Memory B cell (primary cell): ENCODE data around the gene FAM171A2.

Experiments
- ATAC-seq: fragments of 150-1000 bp; cut with Tn5 transposase; 2 replicates; pipeline ENCODE4 v1.10.0; 2021; ENCODE audit warnings: low read depth, mild to moderate bottlenecking, moderate library complexity
- DNase-seq, 2 donors: peaks; one replicate each; pipeline ENCODE4 v3.0.0; 2022; ENCODE audit warnings: low spot score in 2 of 2
- H3K27ac Mint-ChIP-seq: one replicate; pipeline ENCODE4 v1.8.0; 2022; ENCODE audit warnings: mild to moderate bottlenecking, moderate library complexity, mixed read lengths
- H3K27me3 Mint-ChIP-seq: one replicate; pipeline ENCODE4 v1.8.0; 2022; ENCODE audit warnings: mixed read lengths
- H3K36me3 Mint-ChIP-seq: one replicate; pipeline ENCODE4 v1.8.0; 2022; ENCODE audit warnings: mild to moderate bottlenecking, mixed read lengths
- H3K4me1 Mint-ChIP-seq: one replicate; pipeline ENCODE4 v1.8.0; 2022; ENCODE audit warnings: mixed read lengths
- H3K4me3 Mint-ChIP-seq: one replicate; pipeline ENCODE4 v1.8.0; 2022; ENCODE audit warnings: mild to moderate bottlenecking, moderate library complexity, mixed read lengths
- H3K9me3 Mint-ChIP-seq: one replicate; pipeline ENCODE4 v1.8.0; 2022; ENCODE audit warnings: mixed read lengths

FAM171A2 gene

GRCh38 chr17:44321246-44322120 is 42.2 kb downstream of the FAM171A2 start:
- Mint-ChIP-seq H3K9me3 (peaks cover 4% of the 10 kb centered on the region), H3K4me1 (peaks cover 14% of the 10 kb centered on the region), H3K27me3 (peaks cover 8% of the 10 kb centered on the region), H3K4me3 (no peak overlapping the region), H3K27ac (no peak overlapping the region), H3K36me3 (peaks cover 15% of the 10 kb centered on the region)
- ATAC-seq (no peak), DNase-seq (no peak)

DNA sequence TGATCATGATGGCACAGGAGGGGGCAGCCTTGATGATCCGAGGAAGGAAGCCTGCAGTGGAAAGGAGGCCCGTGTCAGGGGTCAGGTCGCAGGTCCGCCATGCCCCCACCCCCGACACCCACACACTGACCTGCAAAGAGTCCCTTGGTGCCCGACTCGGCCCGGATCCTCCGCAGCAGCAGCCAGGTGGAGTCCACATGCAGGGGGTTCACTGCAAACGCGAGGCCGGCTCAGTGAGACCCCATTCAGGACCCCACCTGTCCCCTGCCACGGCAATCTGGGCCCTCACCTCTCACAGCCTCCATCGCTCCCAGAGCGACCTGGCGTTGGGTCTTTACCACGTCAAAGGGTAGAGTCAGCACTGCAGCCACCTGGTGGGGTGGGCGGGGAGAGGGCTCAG is 43.6 kb downstream of the FAM171A2 start:
- Mint-ChIP-seq H3K9me3 (peaks cover 4% of the 10 kb centered on the region), H3K27ac (no peak overlapping the region), H3K4me1 (peaks cover 20% of the 10 kb centered on the region), H3K36me3 (peaks cover 15% of the 10 kb centered on the region), H3K4me3 (no peak overlapping the region), H3K27me3 (peaks cover 17% of the 10 kb centered on the region)
- ATAC-seq, result no peak
- no peak for DNase-seq

- Mint-ChIP-seq H3K9me3 (peaks cover 4% of the 10 kb centered on the region), H3K4me3 (no peak overlapping the region), H3K4me1 (peaks cover 12% of the 10 kb centered on the region), H3K27me3 (peaks cover 24% of the 10 kb centered on the region), H3K36me3 (peaks cover 17% of the 10 kb centered on the region), H3K27ac (no peak overlapping the region)
- ATAC-seq (no peak), DNase-seq (no peak)
Observed at GRCh38 chr17:44318077-44318892, 45.4 kb downstream of the FAM171A2 start.

DNA sequence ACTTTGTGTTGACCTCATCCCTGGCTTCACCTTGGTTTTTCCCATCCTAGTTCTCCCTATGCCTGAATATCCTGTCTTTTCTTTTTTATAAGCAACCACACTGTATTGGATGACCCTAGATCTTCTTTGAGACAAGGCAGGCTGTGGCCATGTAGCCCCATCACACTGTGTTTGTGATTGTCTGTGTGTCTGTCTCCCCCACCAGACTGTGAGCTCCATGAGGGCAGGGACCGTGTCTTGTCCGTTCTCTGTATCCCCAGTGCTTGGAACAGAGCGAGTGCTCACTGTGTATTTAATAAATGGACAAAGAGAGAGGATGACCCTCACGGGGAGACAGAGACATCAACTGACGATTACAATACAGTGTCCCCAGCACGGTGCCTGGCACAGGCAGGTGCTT is 46.1 kb downstream of the FAM171A2 start:
- Mint-ChIP-seq H3K9me3 (peaks cover 4% of the 10 kb centered on the region), H3K27me3 (peaks cover 26% of the 10 kb centered on the region), H3K4me3 (no peak overlapping the region), H3K4me1 (peaks cover 12% of the 10 kb centered on the region), H3K27ac (no peak overlapping the region), H3K36me3 (peaks cover 17% of the 10 kb centered on the region)
- no peak for ATAC-seq
- DNase-seq, result no peak

- peak overlapping the region; percentile 28 for H3K27ac Mint-ChIP-seq
Observed at GRCh38 chr17:44315760-44316731, 47.6 kb downstream of the FAM171A2 start.

DNA sequence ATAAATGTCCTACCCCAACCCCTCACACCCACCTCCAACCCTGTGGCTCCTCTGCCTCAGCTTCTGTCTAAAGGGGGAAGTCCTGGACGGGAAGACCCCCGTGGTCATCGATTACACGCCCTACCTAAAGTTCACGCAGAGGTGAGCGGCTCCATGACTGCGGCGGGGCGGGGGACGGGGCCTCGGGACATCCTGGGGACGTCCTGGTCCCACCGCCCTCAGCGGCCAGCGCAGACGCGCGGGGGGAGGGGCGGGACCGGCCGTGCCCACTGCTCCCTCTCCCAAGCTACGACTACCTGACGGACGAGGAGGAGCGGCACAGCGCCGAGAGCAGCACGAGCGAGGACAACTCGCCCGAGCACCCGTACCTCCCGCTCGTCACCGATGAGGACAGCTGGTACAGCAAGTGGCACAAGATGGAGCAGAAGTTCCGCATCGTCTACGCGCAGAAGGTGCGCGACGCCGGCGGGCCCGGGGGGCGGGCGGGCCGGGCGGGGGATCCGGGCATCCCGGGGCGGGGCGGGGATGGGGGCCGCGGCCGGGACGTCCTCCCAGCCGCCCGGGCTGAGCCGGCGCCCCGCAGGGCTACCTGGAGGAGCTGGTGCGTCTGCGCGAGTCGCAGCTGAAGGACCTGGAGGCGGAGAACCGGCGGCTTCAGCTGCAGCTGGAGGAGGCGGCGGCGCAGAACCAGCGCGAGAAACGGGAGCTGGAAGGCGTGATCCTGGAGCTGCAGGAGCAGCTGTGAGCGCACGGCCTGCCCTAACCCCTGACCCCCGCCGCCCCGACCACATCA is 48.6 kb downstream of the FAM171A2 start:
- peak overlapping the region; percentile 82 for H3K4me3 Mint-ChIP-seq
- no peak overlapping the region for H3K27ac Mint-ChIP-seq
- peaks cover 14% of the 10 kb centered on the region for H3K4me1 Mint-ChIP-seq
- DNase-seq (peak in 1 of 2 donors; percentile 46), ATAC-seq (peak; percentile 66)
- peaks cover 9% of the 10 kb centered on the region for H3K36me3 Mint-ChIP-seq
- peaks cover 4% of the 10 kb centered on the region for H3K9me3 Mint-ChIP-seq
- H3K27me3 Mint-ChIP-seq, result peaks cover 30% of the 10 kb centered on the region

More at GRCh38 chr17:44315760-44316731, 47.6 kb downstream of the FAM171A2 start:
- Mint-ChIP-seq H3K36me3 (peaks cover 11% of the 10 kb centered on the region), H3K9me3 (peaks cover 4% of the 10 kb centered on the region), H3K4me1 (peaks cover 10% of the 10 kb centered on the region), H3K27me3 (peaks cover 28% of the 10 kb centered on the region), H3K4me3 (peak overlapping the region; percentile 82)
- no peak for ATAC-seq
- no peak for DNase-seq

DNA sequence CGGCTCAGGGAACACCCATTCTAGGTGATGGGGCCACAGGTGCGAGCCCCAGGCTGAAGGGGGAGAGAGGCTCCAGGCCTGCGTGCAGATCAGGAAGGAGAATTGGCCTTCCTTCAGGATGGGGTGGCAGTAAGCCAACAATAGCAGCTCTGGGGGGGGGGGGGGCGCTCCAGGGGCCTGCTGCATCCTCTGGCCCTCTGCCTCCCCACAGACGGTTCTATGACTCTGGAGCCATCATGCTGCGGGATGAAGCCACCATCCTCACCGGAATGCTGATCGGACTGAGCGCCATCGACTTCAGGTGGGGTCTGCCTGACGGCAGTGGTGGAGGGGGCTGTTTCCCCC is 49.2 kb downstream of the FAM171A2 start:
- DNase-seq, result no peak
- Mint-ChIP-seq H3K36me3 (peaks cover 7% of the 10 kb centered on the region), H3K27me3 (peaks cover 34% of the 10 kb centered on the region), H3K4me1 (peaks cover 20% of the 10 kb centered on the region), H3K4me3 (peak overlapping the region; percentile 59), H3K27ac (no peak overlapping the region), H3K9me3 (peaks cover 4% of the 10 kb centered on the region)
- ATAC-seq, result no peak

- peaks cover 34% of the 10 kb centered on the region for H3K27me3 Mint-ChIP-seq
- ATAC-seq (no peak), DNase-seq (no peak)
- peaks cover 22% of the 10 kb centered on the region for H3K4me1 Mint-ChIP-seq
- no peak overlapping the region for H3K27ac Mint-ChIP-seq
- peaks cover 4% of the 10 kb centered on the region for H3K9me3 Mint-ChIP-seq
- H3K4me3 Mint-ChIP-seq, result peak overlapping the region; percentile 59
- H3K36me3 Mint-ChIP-seq, result peaks cover 4% of the 10 kb centered on the region
Observed at GRCh38 chr17:44314031-44314430, 49.6 kb downstream of the FAM171A2 start.

DNA sequence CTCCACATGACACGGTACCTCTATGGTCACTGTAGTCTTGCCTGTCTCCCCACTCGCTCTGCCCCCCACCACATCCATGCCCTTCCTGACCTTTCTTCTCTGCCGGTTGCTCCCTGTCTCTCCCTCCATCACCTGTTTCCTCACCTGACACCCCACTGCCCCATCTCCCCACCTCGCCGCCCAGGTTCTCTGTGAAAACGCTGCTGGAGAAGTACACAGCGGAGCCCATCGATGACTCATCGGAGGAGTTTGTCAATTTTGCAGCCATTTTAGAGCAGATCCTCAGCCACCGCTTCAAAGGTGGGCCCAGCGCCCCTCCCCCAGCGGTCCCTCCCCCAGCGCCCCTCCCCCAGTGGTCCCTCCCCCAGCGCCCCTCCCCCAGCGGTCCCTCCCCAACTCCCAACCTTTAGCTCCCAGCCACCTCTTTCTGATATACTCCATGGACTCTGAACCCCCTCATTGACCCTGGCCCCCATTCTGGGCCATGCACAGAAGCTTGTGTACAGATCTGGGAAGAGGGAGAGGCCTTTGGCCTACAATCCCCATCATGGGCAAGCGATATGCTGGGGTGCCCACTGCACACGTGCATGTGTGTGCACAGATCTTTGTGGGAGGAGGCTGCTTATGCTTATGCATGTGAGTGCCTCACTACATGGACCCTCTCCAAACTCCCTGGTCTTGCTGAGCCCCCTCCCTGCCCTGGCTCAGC is 51.1 kb downstream of the FAM171A2 start:
- H3K27me3 Mint-ChIP-seq, result peaks cover 32% of the 10 kb centered on the region
- ATAC-seq, result no peak
- peaks cover 1% of the 10 kb centered on the region for H3K36me3 Mint-ChIP-seq
- peaks cover 25% of the 10 kb centered on the region for H3K4me1 Mint-ChIP-seq
- no peak overlapping the region for H3K27ac Mint-ChIP-seq
- H3K4me3 Mint-ChIP-seq, result no peak overlapping the region
- no peak for DNase-seq
- H3K9me3 Mint-ChIP-seq, result peaks cover 3% of the 10 kb centered on the region

- Mint-ChIP-seq H3K27me3 (peaks cover 34% of the 10 kb centered on the region), H3K4me3 (no peak overlapping the region), H3K27ac (no peak overlapping the region), H3K4me1 (peaks cover 29% of the 10 kb centered on the region), H3K36me3 (peaks cover 1% of the 10 kb centered on the region), H3K9me3 (no peaks in the 10 kb centered on the region)
- DNase-seq (no peak), ATAC-seq (no peak)
Observed at GRCh38 chr17:44311562-44312181, 52.0 kb downstream of the FAM171A2 start.

DNA sequence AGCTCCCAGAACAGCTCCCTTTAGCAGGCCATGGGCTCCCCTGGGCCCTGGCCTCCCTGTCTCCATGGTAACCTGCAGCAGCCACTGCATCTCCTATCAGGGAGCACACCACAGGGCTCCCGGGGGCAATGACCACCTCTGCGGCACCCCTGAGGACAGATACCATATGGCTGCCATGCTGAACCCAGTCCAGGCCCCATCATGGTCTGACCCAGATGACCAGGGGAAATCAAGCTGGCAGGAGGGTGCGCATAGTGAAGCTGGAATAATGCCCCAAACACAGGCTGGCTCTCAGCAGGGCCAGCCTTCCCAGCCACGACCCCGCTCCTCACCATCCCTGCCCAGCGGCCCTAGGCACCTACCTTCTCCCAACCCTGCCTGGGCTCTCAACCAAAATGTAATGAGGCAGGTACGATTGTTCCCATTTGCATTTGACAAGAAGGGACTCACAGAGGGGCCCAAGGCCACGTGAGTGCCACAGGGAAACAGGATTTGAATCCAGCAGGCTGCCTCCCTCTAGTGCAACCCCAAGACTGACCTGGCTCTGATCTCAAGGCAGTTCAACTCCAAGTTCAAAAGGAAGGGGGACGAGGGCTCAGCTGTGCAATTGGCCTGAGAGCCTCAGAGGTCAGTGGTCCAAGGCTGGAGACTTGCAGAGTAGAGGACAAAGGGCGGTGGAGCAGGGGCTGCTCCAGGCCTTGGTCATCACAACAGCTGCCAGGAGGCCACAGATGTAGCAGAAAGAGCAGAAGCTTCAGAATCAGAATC is 52.9 kb downstream of the FAM171A2 start:
- Mint-ChIP-seq H3K36me3 (peaks cover 1% of the 10 kb centered on the region), H3K27ac (no peak overlapping the region), H3K4me1 (peaks cover 23% of the 10 kb centered on the region), H3K4me3 (no peak overlapping the region), H3K9me3 (no peaks in the 10 kb centered on the region), H3K27me3 (peaks cover 30% of the 10 kb centered on the region)
- ATAC-seq, result no peak
- DNase-seq, result no peak
